Ovary (tissue), 3 donors: Measurements from ENCODE around the gene GYPC.

Source experiments
- CTCF ChIP-seq, 3 donors: fragments of 450-650 bp in 2 of 3; fragments of 200-600 bp in 1 of 3; IDR thresholded peaks; one replicate each; pipeline versions ENCODE4 v1.5.1 to v1.8.0; 2016 to 2022; ENCODE audit warnings: antibody characterized with exemption in 3 of 3, mild to moderate bottlenecking in 1 of 3
- POLR2A ChIP-seq: fragments of 450-650 bp; IDR thresholded peaks from one replicate; pipeline ENCODE4 v1.6.1; 2017; ENCODE audit warnings: antibody characterized with exemption, mild to moderate bottlenecking, moderate library complexity
- donor health status: DM: no; HTN: no; CAD: no.

GRCh38 chr2:126731353-126731752 lies 75.4 kb downstream of the GYPC start:
- TF ChIP-seq POLR2A (no peak), CTCF (IDR thresholded peaks at IDR 0.05) (no peak)
